GM08714 (cell line): Measurements from ENCODE around the gene SCD5.

Experiments used
- H3K4me3 ChIP-seq: fragments of 200-500 bp; sonication (Bioruptor generic); 2 replicates; pipeline ENCODE4 v1.5.1; 2014; ENCODE audit warnings: mild to moderate bottlenecking, low read length, inconsistent platforms
- ZNF274 ChIP-seq: IDR thresholded peaks from 2 replicates; pipeline ENCODE4 v1.6.1; 2012; ENCODE audit warnings: mild to moderate bottlenecking, low read depth, low read length

Gene SCD5

DNA sequence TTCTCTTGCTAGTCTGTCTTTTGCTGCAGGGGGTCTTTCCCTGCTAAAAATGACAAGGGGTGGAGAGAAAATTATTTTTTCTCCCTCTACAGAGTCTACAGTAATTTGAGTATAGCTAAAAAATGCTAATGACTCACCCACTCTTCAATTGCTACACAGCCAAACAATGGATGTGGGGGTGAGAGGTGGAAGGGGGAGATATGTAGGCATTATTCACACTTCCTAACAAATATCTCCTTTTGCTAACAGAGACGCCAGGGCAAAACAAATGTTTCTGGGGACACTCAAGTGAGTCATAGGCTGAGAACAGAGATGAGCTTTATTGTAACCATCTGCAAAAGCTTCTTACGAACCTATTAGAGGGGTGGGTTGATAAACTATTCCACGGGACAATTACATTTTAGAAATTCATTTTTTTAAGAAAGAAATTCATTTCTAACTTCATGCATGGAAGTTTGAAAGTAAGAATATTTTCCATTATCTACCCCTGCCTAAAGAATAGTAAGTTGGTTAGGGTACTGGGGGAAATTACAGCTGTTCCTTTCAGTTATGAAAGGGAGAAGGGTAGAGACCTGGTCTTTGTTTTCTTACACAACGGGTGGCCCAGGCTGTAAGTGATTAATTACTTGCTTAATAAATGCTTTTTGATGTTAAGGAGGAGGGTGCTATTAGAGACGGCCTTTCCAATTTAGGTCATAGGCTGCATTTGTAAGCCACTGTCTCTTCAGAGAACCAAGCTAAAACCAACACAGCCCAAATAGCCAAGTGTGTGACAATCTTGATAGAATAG is 12.8 kb downstream of the SCD5 start:
- H3K4me3 ChIP-seq, result no peak overlapping the region
- TF ChIP-seq ZNF274, result no peak

- TF ChIP-seq ZNF274, result no peak
- H3K4me3 ChIP-seq, result no peak overlapping the region
These were observed 13.7 kb downstream of the SCD5 start for GRCh38 chr4:82784681-82785610.

DNA sequence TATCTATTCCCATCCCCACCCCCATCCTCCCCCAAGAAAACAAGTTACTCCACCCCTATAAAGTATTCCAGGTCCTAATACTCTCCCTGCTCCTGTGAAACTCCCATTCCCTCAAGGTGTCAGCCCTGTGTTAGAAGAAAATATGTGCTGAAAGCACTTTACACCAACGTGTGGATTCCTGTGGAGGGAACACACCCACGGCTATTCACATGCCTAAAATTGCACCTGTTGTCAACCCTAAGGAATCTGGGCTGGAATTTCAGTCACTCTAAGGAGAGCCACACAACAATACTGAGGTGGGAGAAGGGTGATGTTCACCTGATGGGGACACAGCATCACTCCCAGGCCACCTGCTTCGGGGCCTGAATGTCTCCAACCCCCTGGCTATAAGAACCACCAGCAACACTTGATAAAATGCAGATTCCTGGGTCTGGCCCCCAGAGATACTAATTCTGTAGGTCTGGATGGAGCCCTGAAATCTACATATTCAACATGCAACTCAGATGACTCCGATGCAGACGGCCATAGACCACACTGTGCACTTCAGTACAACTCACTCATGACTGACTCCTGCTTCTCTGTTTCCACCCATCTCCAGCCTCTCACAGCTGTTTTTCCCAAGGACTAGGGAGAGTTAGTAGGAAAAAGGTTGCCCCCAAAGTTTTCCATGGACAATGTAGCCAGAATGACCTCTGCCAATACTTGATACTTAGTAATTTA is 15.8 kb downstream of the SCD5 start:
- no peak overlapping the region for H3K4me3 ChIP-seq
- no peak for TF ChIP-seq ZNF274

- no peak for TF ChIP-seq ZNF274
- no peak overlapping the region for H3K4me3 ChIP-seq
These were observed 17.8 kb downstream of the SCD5 start for GRCh38 chr4:82780752-82781231.

GRCh38 chr4:82780170-82780751 is 18.3 kb downstream of the SCD5 start:
- no peak for TF ChIP-seq ZNF274
- no peak overlapping the region for H3K4me3 ChIP-seq

- TF ChIP-seq ZNF274, result no peak
These were observed 19.6 kb downstream of the SCD5 start for GRCh38 chr4:82779032-82779431.

GRCh38 chr4:82777857-82778525 is 20.6 kb downstream of the SCD5 start:
- no peak for TF ChIP-seq ZNF274
- H3K4me3 ChIP-seq, result no peak overlapping the region

More at GRCh38 chr4:82779032-82779431, 19.6 kb downstream of the SCD5 start:
- H3K4me3 ChIP-seq, result no peak overlapping the region

GRCh38 chr4:82776925-82777542 is 21.6 kb downstream of the SCD5 start:
- no peak overlapping the region for H3K4me3 ChIP-seq
- TF ChIP-seq ZNF274, result no peak

- no peak for TF ChIP-seq ZNF274
- no peak overlapping the region for H3K4me3 ChIP-seq
These were observed 23.4 kb downstream of the SCD5 start for GRCh38 chr4:82775243-82775642.

DNA sequence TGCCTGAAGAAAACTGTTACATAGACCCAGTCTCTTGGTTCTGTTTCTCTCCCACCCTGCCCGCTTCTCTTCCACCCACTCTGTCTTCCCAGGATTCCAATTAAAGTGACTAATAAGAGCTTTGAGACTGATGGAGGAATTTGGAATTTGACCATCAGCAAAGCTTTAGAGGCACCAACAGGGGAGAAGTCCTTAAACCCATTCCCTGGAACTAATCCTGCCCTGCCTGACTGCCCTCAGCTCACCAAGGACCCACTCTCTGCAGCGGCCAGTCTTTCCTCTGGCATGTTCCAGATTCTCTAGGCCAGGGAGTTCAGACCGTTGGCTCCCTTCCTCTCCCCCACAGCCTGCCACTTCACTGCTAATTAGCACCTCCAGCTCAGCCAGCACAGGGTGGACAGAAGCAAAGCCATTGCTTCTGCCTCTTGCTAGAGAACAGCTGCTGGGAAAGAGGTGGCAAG is 23.9 kb downstream of the SCD5 start:
- TF ChIP-seq ZNF274, result no peak
- H3K4me3 ChIP-seq, result no peak overlapping the region

DNA sequence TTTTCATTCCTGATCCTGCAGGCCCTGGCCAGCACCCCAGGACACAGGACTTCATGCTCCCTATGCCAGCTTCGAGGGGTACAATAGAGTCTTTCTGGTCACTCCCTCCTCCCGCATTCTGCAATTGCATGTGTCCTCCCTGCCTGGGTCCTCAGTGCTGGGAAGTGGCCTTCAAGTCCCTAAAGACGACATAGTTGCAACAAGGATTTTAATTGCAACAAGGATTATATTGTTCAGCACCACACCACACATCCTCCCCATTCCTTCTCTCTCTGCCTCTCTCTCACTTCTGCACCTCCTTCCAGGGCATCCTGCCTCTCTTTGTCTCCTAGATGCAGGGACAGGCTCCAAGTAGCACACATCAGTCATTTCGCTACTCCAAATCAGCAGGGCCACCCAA is 25.5 kb downstream of the SCD5 start:
- no peak for TF ChIP-seq ZNF274
- H3K4me3 ChIP-seq, result no peak overlapping the region

GRCh38 chr4:82770607-82771006 is 28.0 kb downstream of the SCD5 start:
- no peak for TF ChIP-seq ZNF274
- H3K4me3 ChIP-seq, result no peak overlapping the region

DNA sequence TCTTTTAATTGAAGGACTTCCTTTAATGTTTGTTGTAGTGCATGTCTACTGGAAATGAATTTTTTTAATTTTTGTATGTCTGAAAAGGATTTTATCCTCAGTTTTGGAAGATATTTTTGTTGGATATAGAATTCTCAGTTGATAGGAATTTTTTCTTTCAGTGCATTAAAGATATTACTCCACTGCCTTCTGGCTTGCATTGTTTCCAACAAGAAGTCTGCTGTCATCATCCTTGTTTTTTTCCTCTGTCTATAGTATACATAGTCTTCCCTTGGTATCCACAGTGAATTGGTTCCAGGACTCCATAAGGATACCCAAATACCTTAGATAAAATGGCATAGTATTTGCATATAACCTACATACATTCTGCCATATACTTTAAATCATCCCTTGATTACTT is 33.5 kb downstream of the SCD5 start:
- no peak overlapping the region for H3K4me3 ChIP-seq
- no peak for TF ChIP-seq ZNF274
